GM18520 (cell line): Measurements from ENCODE around the gene RELB.

Source experiments
- ATAC-seq: cut with Tn5 transposase; IDR thresholded peaks from one replicate; pipeline ENCODE4 v1.9.1; 2021; ENCODE audit not compliant: unreplicated experiment

The RELB gene

DNA sequence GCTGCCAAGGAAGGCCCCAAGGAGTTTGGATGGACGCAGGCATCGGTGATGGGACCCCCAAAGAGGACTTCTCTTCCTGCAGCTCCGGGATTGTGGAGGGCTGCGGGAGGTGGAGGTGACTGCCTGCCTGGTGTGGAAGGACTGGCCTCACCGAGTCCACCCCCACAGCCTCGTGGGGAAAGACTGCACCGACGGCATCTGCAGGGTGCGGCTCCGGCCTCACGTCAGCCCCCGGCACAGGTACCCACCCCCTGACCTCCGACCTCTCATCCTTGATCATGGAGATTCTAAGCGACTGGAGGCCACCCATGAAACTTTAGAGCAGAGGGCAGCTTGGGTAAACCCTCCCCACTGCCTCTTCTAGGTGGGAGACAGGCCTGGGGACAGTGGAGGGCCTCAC is 20.7 kb downstream of the RELB start:
- no peak for ATAC-seq

DNA sequence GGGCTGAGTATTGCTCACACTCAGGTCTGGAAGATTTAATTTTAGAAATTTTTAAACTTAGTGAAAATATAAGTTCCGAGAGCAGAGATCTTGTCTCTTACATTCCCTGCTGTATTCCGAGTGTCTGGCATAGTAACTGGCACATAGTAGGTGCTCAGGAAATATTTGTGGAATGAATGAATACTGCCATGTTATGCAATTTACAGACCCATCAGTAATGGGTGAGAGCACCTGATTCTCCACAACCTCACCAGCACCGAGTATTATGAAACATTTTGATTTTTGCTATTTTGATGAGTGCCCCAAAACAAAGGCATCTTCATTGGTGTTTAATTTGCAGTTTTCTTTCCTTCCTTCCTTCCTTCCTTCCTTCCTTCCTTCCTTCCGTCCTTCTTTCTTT is 21.8 kb downstream of the RELB start:
- ATAC-seq = no peak

DNA sequence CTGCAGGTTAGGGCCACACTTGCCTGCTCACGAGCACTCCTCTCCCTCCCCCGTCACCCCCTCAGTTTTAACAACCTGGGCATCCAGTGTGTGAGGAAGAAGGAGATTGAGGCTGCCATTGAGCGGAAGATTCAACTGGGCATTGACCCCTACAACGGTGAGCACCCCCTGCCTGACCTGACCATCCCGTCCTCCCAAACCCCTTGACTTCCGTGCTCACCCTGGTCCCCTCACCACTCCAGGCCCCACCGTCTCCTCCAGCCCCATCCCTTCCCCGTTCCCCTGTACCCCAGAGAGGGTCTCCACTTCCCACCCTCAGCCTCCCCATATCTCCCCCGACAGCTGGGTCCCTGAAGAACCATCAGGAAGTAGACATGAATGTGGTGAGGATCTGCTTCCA is 24.0 kb downstream of the RELB start:
- no peak for ATAC-seq

DNA sequence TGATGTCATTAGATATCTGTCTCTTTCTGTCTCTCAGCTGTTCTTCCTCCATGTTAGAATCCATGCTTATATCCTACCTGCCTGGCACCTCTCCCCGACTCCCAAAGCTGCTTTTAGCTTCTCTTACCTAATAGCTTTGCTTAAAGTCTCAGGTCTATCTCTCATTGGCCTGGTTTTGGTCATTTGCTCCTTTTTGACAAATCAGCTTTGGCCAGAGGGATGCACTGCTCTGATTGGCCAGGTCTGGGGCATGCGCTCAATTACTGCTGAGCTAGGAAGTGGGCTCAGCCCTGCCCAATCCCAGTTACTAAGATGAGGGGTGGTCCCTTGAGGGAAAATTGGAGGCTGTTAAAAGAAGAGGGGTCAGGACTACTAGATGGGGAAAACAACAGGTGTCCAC is 26.1 kb downstream of the RELB start:
- ATAC-seq = no peak

DNA sequence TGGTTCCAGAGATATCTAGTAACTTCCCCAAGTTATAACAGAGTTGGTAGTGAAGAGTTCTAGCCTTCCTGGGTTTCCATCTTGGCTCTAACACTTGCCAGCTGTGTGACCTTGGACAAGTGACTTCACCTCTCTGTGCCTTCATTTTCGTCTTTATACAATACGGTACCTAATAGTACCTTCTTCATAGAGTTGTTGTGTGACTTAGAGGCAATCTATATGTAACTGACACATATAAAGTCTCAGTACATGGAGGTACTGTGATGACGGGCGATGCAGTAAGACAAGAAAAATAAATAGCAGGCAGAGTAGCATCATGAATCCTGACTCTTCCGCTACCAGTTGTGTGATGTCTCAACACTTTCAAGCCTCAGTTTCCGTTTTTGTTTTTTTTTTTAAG is 29.6 kb downstream of the RELB start:
- no peak for ATAC-seq

DNA sequence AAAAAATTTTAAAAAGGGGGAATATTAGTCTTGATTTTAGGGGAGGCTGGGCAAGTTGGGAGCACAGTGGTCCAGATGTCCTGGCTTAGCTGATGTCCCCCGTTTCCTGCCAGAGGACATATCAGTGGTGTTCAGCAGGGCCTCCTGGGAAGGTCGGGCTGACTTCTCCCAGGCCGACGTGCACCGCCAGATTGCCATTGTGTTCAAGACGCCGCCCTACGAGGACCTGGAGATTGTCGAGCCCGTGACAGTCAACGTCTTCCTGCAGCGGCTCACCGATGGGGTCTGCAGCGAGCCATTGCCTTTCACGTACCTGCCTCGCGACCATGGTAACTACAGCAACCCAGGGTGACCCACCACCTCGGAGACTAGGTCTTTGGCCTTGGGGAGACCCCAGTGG is 31.2 kb downstream of the RELB start:
- no peak for ATAC-seq

DNA sequence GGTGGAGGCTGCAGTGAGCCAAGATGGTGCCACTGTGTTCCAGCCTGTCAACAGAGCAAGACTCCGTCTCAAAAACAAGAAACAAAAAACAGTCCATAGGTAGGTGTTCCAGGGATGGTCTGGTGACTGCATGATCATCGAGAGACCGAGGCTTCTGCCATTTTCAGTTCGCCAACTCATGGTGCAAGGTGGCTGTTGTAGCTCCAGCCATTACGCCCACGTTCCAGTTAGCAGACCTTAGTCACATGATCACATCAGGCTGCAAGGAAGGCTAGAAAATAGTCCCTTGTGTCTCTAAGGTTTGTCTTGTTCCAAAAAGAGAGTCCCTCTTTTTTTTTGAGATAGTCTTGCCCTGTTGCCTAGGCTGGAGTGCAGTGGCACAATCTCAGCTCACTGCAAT is 34.5 kb downstream of the RELB start:
- no peak for ATAC-seq

DNA sequence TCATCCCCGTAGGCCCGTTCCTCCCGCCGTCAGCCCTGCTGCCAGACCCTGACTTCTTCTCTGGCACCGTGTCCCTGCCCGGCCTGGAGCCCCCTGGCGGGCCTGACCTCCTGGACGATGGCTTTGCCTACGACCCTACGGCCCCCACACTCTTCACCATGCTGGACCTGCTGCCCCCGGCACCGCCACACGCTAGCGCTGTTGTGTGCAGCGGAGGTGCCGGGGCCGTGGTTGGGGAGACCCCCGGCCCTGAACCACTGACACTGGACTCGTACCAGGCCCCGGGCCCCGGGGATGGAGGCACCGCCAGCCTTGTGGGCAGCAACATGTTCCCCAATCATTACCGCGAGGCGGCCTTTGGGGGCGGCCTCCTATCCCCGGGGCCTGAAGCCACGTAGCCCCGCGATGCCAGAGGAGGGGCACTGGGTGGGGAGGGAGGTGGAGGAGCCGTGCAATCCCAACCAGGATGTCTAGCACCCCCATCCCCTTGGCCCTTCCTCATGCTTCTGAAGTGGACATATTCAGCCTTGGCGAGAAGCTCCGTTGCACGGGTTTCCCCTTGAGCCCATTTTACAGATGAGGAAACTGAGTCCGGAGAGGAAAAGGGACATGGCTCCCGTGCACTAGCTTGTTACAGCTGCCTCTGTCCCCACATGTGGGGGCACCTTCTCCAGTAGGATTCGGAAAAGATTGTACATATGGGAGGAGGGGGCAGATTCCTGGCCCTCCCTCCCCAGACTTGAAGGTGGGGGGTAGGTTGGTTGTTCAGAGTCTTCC is 36.3 kb downstream of the RELB start:
- no peak for ATAC-seq

DNA sequence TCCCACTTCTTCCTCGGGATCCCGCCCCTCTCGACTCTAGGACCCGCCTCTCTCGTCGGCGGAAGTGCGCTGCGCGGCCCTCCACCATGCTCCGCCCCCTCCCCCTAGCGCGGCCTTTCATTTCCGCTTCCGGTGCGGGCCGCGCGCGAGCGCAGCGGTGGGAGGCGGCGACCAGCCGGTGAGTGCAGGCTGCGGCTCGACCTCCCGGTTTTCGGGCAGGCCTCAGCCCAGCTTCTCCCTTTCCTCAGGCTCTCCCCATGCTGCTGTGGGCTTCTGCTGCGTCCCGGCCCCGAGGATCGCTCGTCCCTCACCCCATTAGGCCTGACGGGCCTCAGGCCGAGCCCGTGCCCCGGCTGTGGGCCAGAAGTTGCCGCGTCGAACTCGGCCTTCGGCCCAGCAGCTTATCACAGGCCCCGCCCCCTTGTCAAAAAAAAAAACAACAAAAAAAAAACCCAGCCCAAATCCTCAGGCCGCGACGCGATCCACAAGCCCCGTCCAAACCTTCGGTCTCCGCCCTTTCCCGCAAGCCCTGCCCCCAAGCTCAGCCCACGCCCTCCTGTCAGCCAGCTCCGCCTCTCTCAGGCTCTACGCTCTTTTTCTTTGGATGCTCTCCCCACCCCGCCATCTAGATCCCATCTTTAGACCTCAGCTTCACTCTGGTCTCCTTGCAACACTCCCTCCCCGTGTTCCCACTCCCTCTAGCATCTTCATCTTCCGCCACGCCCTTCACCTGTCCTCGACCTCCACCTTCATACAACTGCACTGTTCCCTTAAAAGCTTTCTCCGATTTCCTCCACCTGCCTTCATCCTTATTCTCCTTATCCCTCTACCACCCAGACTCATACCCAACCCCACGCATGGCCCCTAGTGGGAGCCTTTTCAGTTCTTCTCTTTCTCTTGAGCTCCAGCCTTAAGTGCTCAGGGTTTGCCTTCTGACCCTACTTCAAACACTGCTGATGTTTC is 37.9 kb downstream of the RELB start, which contains the start of gene CLASRP:
Gene CLASRP, plus strand, starts transcription at position 115 of the 963 bp plus-strand sequence. CDS start 1,168 bp downstream, outside the sequence.
- ATAC-seq = peak; percentile 81

DNA sequence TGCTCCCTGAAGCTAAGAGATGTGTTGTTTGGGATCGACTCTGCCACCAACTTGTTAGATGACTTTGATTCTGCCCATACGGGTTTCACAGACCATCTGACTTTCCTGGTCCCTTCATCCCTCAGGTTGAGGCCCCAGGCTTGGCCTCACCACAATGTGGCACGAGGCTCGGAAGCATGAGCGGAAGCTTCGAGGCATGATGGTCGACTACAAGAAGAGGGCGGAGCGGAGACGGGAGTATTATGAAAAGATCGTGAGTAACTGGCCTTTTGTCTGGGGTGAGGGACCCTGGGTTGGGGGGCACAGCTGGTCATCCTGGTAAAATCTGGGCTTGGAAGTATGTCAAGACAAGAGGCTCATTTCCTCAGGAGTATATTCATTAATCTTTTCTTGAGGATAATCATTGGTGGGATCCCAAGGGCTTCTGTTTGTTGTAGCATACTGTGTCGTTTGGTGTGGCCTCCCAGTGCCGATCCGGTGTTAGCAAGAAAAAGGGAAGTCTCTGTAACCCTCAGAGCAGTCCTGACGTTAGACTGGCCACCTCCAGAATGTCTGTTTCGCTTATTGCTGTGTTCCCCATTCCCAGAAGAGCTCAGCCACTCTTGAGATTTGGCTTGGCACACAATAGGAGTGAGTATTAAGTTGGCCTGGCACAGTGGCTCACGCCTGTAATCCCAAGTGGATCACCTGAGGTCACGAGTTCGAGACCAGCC is 39.0 kb downstream of the RELB start:
- ATAC-seq = no peak

DNA sequence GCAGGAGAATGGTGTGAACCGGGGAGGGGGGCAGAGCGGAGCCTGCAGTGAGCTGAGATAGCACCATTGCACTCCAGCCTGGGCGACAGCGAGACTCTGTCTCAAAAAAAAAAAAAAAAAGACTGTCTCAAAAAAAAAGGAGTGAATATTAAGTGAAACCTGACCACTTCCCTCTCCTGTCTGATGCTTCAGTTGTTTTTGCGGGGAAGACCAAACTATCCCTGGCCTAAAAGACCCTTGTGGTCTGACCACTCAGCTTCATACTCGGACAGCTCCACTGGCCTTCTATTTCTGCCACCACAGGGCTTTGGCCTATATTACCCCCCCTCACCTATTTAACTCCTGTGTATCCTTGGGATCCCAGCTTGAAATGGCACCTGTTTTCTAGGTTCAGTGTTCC is 39.9 kb downstream of the RELB start:
- ATAC-seq = no peak

DNA sequence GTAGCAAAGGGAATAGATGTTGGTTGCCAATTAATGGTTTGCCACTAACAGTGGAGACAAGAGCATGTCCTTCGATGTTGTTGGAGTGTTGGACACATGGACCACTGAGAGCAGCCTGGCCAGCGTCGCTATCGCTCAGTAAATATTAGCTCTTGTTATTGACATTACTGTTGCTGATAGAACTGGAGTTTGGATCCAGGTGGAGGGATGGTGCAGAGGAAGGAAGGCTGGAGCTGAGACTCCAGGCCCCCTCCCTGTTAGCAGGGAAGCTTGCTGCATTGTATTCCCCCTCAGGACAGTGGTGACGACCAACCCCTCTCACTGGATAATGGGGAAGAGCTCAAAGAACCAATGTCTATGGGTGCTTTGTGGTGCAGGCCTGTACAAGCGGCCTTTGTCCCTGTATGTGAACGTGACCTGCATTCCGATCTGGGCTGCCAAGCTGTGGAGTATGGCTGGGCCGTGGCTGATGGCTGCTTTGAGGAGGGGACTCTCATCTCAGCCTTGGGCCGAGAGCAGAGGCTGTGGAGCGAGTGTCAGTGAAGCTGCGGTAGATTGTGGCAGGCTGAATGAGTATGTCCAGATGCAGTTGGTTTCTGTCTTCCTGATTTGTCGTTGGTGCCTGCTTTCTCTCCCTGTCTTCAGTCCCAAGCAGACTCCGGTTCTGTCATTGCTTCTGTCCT is 44.5 kb downstream of the RELB start:
- no peak for ATAC-seq

DNA sequence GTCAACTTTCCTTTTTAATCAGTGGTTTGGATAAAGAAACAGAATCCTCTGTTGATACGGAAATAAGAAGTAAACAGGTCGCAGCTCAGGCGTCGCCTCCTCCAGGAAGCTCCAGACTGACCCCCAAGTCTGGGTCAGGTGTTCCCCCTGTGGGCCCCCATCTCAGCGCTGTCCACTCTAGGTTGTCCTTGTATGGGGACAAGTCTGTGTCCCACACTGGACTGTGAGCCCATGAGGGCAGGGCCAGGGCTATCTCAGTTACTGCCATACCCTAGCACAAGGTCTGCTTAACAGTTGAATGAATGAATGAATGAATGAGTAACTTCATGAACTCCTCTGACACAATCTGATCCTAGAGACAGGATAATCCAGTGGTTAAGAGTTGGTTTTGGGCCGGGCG is 45.1 kb downstream of the RELB start:
- ATAC-seq = no peak

DNA sequence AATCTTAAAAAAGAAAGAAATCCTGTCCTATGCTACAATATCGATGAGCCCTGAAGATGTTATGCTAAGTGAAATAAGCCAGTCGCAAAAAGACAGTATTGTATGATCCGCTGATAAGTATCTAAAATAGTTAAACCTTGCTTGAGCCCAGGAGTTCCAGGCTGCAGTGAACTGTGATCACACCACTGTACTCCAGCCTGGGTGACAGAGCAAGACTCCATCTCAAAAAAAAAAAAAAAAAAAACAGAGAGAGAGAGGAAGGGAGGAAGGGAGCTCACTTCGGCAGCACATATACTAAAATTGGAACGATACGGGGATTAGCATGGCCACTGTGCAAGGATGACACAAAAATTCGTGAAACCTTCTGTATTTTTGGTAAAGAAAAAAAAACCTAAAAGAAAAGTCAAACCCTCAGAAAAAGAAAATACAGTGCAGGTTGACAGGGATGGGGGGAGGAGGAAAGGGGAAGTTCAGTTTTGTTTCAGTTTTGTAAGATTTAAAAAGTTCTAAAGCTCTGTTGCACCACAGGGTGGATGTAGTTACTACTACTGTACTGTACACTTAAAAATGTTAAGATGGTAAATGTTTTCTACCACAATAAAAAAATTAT is 46.0 kb downstream of the RELB start:
- no peak for ATAC-seq

DNA sequence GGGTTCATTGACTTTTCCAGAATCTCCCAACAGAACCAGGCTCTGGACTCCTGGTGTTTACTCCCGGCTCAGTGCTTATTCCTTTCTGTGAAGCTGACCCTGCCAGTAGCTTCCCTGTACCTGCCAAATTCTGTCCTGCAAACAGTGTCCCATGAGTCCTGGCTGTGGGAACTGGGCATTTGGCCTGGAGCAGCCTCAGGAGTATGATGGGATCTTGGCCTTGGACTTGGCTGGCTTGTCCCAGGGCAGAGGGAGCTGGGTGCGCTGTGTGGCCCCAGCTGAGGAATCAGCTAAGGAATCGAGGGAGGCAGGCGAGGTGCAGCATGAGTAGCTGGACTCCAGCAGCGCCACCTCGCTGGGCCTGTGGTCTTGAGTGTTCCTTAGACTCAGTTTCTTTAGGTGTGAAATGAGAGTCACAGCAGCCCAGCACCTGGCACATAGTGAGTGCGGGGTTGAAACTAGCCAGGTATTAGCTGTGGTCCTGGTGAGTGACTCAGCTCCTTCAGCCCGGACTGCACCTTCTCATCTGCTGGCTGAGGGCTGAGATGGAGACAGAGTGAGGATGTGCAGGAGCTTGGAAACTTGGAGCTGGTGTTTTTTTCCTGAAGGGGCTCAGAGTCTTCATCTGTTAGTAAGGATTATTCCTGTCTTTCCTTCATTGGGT is 47.9 kb downstream of the RELB start:
- no peak for ATAC-seq

DNA sequence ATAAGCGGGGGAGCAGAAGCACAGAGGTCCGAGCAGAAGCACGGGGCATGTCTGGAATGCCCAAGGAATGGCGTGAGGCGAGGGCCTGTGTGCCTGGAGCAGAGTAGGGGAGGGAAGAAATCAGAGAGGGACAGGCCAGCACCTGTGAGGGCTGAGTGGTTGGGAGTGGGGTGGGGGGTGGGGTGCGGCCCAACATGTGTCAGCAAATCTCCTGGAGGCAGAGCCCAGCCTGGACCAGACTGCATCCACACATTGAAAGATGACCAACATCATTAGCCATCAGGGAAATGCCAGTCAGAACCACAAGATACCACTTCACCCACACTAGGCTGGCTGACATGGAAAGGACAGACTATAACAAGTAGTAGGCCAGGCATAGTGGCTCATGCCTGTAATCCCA is 48.8 kb downstream of the RELB start:
- ATAC-seq = no peak

DNA sequence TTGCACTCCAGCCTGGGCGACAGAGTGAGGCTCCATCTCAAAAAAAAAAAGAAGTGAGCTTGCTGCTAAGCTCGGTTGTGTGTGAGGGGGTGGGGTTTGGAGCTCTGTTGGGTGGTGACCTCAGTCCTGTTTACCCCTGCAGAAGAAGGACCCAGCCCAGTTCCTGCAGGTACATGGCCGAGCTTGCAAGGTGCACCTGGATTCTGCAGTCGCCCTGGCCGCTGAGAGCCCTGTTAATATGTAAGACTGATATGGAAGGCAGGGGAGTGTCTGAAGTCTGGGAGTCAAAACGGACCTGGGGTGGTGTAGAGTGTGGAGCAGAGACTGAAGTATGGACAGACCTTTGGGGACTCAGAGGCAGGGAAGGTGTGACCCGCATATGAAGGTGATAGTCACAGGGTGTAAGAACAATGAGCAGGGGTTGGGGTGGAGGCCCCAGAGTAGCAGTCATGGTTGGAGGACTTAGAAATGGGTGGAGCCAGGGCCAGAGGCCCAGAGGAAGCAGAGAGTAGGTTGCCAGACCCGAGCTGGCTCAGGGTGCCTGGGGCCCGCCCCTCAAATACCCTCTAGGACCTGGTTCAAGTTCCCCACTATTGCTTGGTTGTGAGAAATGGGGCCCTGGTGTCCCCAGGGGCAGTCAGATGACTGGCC is 50.8 kb downstream of the RELB start:
- ATAC-seq = no peak

DNA sequence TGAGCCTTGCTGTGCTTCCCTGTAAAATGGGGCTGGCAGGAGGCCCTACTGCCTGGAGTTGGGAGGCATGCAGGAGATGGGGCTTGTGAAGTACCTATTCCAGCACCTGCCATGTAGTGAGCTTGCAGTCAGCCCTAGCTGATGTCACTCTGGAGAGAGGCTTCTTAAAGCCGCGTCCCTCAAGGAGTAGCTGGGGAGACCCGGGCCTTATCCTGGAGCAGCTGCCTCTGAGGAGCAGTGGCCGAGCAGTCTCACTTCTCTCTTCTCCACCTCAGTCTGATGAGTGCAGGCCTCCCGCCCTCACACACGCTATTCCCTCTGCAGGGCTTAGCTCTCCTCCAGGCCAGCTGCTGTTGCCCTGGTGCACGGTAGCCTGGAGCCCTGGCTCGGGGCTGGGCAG is 55.6 kb downstream of the RELB start:
- no peak for ATAC-seq

DNA sequence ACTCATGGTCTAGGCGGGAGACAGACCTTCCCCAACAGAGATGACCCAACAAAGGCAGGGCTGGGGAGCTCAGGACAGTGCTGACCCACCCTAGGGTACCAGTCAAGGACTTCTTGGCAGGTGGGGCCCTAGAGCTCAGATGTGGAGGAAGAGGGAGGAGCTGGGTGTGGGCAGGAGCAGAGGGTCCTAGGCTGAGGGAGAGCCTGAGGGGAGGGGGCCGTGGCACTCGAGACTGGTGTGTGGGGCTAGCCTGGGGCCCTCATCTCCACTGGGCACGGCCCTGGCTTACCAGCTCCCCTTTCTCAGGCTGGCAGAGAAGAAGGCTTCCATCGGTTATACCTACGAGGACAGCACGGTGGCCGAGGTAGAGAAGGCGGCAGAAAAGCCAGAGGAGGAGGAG is 56.2 kb downstream of the RELB start:
- ATAC-seq = no peak
